GM19025 (cell line): ENCODE measurements around the gene TIGIT.

ENCODE experiments used
- ATAC-seq: cut with Tn5 transposase; IDR thresholded peaks from one replicate; pipeline ENCODE4 v1.9.1; 2021; ENCODE audit warnings: mild to moderate bottlenecking, low read depth, moderate library complexity; ENCODE audit not compliant: unreplicated experiment

The TIGIT gene

GRCh38 chr3:114308830-114309229 lies 15.0 kb downstream of the TIGIT start:
- ATAC-seq: peak; percentile 79

GRCh38 chr3:114310695-114311094 lies 16.9 kb downstream of the TIGIT start:
- no peak for ATAC-seq

- no peak for ATAC-seq
Measured at GRCh38 chr3:114313426-114313825, 19.6 kb downstream of the TIGIT start.

GRCh38 chr3:114314282-114314681 lies 20.5 kb downstream of the TIGIT start:
- ATAC-seq: no peak

GRCh38 chr3:114318295-114318694 lies 24.5 kb downstream of the TIGIT start:
- no peak for ATAC-seq

- ATAC-seq: no peak
Measured at GRCh38 chr3:114319453-114319852, 25.6 kb downstream of the TIGIT start.

GRCh38 chr3:114320246-114320645 lies 26.4 kb downstream of the TIGIT start:
- ATAC-seq: no peak

- ATAC-seq: peak; percentile 73
Measured at GRCh38 chr3:114323546-114324254, 29.9 kb downstream of the TIGIT start.

- no peak for ATAC-seq
Measured at GRCh38 chr3:114327665-114328064, 33.8 kb downstream of the TIGIT start.

GRCh38 chr3:114328345-114328744 lies 34.5 kb downstream of the TIGIT start:
- ATAC-seq: no peak

GRCh38 chr3:114329823-114330222 lies 36.0 kb downstream of the TIGIT start:
- ATAC-seq: peak; percentile 57

GRCh38 chr3:114331007-114331406 lies 37.2 kb downstream of the TIGIT start:
- ATAC-seq: no peak

- no peak for ATAC-seq
Measured at GRCh38 chr3:114331710-114332109, 37.9 kb downstream of the TIGIT start.

- ATAC-seq: no peak
Measured at GRCh38 chr3:114332342-114333179, 38.7 kb downstream of the TIGIT start.

- ATAC-seq: no peak
Measured at GRCh38 chr3:114333180-114333922, 39.5 kb downstream of the TIGIT start.

- no peak for ATAC-seq
Measured at GRCh38 chr3:114333923-114334240, 40.1 kb downstream of the TIGIT start.

GRCh38 chr3:114336122-114336697 lies 42.4 kb downstream of the TIGIT start:
- no peak for ATAC-seq

- no peak for ATAC-seq
Measured at GRCh38 chr3:114336857-114337256, 43.0 kb downstream of the TIGIT start.

GRCh38 chr3:114338651-114339357 lies 45.0 kb downstream of the TIGIT start:
- no peak for ATAC-seq

- ATAC-seq: no peak
Measured at GRCh38 chr3:114344492-114344891, 50.7 kb downstream of the TIGIT start.
